22Rv1 (cell line): Measurements from ENCODE around the gene GAS6.

Source experiments
- H3K27ac ChIP-seq: fragments of 450-650 bp; 2 replicates; pipeline ENCODE4 v1.5.1; 2017
- ZFX ChIP-seq: fragments of 450-650 bp; IDR thresholded peaks from 2 replicates; pipeline ENCODE4 v1.6.1; 2017; ENCODE audit warnings: antibody characterized with exemption, borderline replicate concordance
- TF ChIP-seq, protein P1 (sequence below): fragments of 450-650 bp; IDR thresholded peaks from 2 replicates; pipeline ENCODE4 v1.5.1; 2017; ENCODE audit warnings: mild to moderate bottlenecking

Gene GAS6

DNA sequence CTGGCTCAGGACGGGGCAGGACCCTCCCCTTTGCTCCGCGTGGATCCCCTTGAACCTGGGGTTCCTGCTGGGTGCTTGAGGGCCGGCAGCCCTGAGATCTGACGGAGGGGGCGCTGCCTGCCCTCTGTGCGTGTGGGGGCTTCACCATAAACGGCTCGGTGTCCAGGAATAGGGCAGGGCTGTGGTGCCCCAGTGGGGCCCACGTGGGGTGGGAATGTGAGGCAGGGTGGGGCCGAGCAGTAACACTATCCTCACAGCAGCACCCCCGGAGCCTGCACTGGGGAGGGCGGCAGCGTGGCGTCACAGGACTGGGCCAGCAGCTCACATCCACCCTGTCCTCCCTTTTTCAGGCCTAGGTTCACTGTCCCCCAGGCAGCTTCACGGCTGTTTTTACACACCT, 38.0 kb downstream of the GAS6 start:
- no peak for TF ChIP-seq ZFX
- TF ChIP-seq, protein P1, sequence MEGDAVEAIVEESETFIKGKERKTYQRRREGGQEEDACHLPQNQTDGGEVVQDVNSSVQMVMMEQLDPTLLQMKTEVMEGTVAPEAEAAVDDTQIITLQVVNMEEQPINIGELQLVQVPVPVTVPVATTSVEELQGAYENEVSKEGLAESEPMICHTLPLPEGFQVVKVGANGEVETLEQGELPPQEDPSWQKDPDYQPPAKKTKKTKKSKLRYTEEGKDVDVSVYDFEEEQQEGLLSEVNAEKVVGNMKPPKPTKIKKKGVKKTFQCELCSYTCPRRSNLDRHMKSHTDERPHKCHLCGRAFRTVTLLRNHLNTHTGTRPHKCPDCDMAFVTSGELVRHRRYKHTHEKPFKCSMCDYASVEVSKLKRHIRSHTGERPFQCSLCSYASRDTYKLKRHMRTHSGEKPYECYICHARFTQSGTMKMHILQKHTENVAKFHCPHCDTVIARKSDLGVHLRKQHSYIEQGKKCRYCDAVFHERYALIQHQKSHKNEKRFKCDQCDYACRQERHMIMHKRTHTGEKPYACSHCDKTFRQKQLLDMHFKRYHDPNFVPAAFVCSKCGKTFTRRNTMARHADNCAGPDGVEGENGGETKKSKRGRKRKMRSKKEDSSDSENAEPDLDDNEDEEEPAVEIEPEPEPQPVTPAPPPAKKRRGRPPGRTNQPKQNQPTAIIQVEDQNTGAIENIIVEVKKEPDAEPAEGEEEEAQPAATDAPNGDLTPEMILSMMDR: no peak
- no peak overlapping the region for H3K27ac ChIP-seq

DNA sequence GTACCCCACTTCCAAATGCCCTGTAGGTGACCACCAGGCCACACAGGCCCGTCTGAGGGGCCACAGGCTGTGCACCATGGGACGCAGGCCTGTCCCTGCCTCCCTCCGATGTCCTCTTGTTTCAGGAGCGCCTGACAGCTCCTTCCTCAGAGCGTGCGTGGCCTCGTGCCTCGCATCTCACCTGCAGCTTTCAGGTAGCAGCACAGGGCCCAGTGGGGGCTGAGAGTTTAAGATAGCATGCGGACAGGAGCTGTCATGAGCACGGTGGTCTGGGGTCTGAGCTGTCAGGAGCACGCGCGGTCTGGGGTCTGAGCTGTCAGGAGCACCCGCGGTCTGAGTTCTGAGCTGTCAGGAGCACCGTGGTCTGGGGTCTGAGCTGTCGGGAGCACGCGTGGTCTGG, 40.1 kb downstream of the GAS6 start:
- TF ChIP-seq, protein P1: no peak
- no peak for TF ChIP-seq ZFX
- H3K27ac ChIP-seq: no peak overlapping the region

DNA sequence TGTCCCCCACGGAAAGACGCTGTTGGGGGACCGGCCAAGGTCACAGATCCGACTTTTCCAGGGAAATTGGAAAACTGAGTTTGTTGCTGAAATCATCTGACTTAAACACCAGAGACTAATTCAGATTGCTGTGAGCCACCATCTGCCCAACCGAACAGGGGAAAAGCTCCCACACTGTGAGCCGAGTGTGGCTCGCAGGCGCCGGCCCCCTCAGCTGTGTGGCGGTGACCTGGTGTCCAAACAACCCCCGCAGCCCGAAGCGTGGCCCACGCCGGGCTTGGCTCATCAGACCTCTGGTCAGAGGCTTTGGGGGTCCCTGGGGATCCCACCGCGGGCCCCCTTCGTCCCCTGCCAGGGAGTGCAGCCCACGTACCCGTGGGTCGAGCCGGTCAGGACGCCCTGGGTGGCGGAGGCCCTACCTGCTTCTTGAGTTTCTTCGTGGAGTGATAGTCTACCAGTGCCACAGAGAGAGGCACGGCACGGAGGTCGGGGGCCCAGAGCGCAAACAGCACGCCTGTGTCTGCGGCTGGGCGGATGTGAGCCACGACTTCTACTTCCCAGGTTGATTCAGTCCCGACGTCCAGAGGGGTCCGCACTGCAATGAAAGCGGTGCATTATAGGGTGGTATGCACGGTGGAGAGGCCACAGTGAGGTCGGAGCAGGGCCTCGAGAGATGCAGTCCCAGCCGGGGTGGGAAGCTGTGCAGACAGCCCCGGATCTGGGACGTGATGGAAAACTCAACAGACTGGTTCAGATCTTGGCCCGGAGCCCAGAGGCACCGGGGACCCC, 40.7 kb downstream of the GAS6 start:
- no peak overlapping the region for H3K27ac ChIP-seq
- no peak for TF ChIP-seq ZFX
- TF ChIP-seq, protein P1: no peak

DNA sequence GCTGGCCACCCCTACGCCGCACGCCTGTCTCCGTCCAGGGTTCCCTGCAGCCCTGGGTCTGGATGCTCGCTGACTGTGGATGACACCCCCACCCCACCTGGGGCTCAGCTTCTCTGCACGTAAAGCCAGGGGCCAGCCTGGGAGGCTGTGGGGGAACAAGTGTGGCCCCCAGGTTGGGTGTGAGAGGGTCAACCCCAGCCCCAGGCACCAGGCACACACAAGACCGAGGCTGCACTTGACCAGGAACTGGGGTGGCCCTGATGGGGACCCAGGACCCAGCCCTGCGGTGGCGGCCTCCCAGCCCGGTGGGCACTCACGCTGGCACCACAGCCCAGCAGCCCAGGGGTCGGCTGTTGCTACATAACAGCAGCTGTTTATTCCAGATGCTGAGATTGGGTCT, 41.6 kb downstream of the GAS6 start:
- TF ChIP-seq, protein P1: no peak
- no peak for TF ChIP-seq ZFX

DNA sequence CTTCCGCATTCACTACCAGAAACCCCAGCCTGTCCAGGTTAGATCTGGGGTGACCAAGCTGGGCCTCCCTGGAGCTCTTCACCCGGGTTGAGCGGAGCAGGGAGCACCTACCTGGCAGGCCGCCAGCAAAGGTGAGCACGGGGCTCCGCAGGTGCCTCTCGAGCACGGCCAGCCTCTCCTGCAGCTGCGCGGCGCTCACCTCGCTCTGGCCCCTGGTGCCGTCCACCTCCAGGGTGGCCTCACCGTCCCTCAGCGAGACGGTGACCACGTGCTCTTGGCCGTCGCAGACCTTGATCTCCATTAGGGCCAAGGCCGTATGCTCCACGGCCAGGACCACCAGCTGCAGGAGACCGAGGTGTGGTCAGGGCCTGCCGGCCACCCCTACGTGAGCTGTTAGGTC, 42.0 kb downstream of the GAS6 start:
- TF ChIP-seq, protein P1: no peak
- no peak for TF ChIP-seq ZFX
- no peak overlapping the region for H3K27ac ChIP-seq

More for the DNA sequence above, 41.6 kb downstream of the GAS6 start:
- H3K27ac ChIP-seq: no peak overlapping the region

DNA sequence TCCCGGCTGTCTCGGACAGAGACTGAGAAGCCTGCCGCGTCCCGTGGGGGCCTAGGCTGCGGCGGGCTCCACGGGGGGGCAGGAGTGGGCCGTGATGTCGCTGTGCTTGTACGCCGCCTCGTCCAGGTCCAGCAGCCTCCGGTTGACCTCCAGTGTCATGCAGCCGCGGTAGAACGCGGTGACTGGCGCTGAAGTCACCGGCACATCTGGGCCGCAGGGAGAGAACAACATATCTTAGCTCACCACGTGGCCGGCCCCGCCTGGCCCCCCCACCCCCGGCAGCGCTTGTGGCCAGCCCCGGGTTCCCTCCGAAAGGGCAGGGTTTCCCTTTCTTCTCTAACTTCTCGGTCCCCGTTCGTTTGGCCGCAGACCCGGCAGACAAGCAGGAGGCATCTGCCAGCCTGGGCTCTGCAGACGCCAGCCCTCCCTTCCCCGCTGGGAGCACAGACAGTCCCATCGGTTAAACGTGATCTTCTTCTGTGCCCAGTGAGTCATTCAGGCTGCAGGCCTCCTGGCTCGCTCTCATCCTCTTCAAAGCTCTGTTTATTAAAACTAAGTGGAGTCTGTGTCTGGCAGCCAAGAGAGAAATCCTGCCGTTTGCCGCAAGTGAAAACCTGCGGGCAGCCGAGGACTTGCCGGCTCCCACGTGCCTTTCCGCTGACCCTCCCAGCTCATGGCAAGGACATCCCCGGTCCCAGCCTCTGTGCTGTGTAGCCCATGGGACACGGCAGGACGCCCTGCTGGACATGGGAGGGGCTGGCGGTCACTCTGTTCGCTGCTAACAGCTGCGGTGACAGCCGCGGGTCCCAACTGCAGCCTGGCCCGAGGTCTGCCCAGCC, 42.8 kb downstream of the GAS6 start:
- no peak for TF ChIP-seq ZFX
- TF ChIP-seq, protein P1: no peak
- no peak overlapping the region for H3K27ac ChIP-seq
